ENCODE data around the gene DEPDC4.

DNA sequence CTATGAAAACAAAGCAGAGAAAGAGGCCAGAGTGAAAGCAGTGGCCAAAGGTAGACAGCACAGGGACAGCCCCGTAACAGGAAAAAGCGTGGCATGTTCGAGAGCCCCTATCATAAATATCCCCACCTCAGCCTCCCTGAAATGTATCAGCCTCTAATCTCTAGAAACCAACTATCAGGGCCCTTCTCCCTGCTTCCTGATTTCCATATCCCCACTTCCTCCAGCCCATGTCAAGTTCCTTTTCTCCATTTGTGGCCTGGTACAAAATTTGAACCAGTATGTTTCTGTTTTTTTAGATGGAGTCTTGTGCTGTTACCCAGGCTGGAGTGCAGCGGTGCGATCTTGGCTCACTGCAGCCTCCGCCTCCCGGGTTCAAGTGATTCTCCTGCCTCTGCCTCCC lies 16.9 kb downstream of the DEPDC4 start:
- no peak for TF ChIP-seq CTCF (conservative IDR thresholded peaks at IDR 0.05; ENCODE audit: low read length)
- no peak for TF ChIP-seq EZH2phosphoT487 (IDR thresholded peaks at IDR 0.05; ENCODE audit: borderline replicate concordance, low read depth, low read length)
